Measurements from ENCODE around the gene VTI1A.

The VTI1A gene

GRCh38 chr10:112622786-112623185 is 175.8 kb downstream of the VTI1A start:
- no peaks in the 10 kb centered on the region for H3K4me1 Mint-ChIP-seq (ENCODE audit: low read depth)
- no peak overlapping the region for H3K27ac Mint-ChIP-seq
- no peaks in the 10 kb centered on the region for H3K27me3 Mint-ChIP-seq
- no peak overlapping the region for H3K4me3 Mint-ChIP-seq
- H3K36me3 Mint-ChIP-seq (ENCODE audit: low read depth) = peaks cover 15% of the 10 kb centered on the region
- no peaks in the 10 kb centered on the region for H3K9me3 Mint-ChIP-seq

- no peaks in the 10 kb centered on the region for H3K27me3 Mint-ChIP-seq
- H3K4me1 Mint-ChIP-seq (ENCODE audit: low read depth) = no peaks in the 10 kb centered on the region
- no peak overlapping the region for H3K4me3 Mint-ChIP-seq
- H3K36me3 Mint-ChIP-seq (ENCODE audit: low read depth) = peaks cover 10% of the 10 kb centered on the region
- no peak overlapping the region for H3K27ac Mint-ChIP-seq
- H3K9me3 Mint-ChIP-seq = no peaks in the 10 kb centered on the region
These were observed 177.6 kb downstream of the VTI1A start for GRCh38 chr10:112624546-112625048.

GRCh38 chr10:112628951-112629609 is 182.1 kb downstream of the VTI1A start:
- Mint-ChIP-seq H3K4me1 (ENCODE audit: low read depth) (no peaks in the 10 kb centered on the region), H3K4me3 (no peak overlapping the region), H3K27me3 (no peaks in the 10 kb centered on the region), H3K9me3 (no peaks in the 10 kb centered on the region), H3K36me3 (ENCODE audit: low read depth) (peaks cover 10% of the 10 kb centered on the region), H3K27ac (no peak overlapping the region)

- no peak overlapping the region for H3K27ac Mint-ChIP-seq
- no peaks in the 10 kb centered on the region for H3K27me3 Mint-ChIP-seq
- H3K4me3 Mint-ChIP-seq = no peak overlapping the region
- no peaks in the 10 kb centered on the region for H3K4me1 Mint-ChIP-seq (ENCODE audit: low read depth)
- H3K9me3 Mint-ChIP-seq = no peaks in the 10 kb centered on the region
- peaks cover 14% of the 10 kb centered on the region for H3K36me3 Mint-ChIP-seq (ENCODE audit: low read depth)
These were observed 184.7 kb downstream of the VTI1A start for GRCh38 chr10:112631501-112632400.

GRCh38 chr10:112634096-112634830 is 187.2 kb downstream of the VTI1A start:
- H3K9me3 Mint-ChIP-seq = no peaks in the 10 kb centered on the region

GRCh38 chr10:112637901-112638300 is 190.9 kb downstream of the VTI1A start:
- Mint-ChIP-seq H3K9me3 (no peaks in the 10 kb centered on the region), H3K4me1 (ENCODE audit: low read depth) (no peaks in the 10 kb centered on the region), H3K4me3 (no peak overlapping the region), H3K27ac (no peak overlapping the region), H3K27me3 (no peaks in the 10 kb centered on the region), H3K36me3 (ENCODE audit: low read depth) (peaks cover 4% of the 10 kb centered on the region)

More at GRCh38 chr10:112634096-112634830, 187.2 kb downstream of the VTI1A start:
- Mint-ChIP-seq H3K27me3 (no peaks in the 10 kb centered on the region), H3K4me3 (no peak overlapping the region), H3K36me3 (ENCODE audit: low read depth) (peaks cover 9% of the 10 kb centered on the region), H3K27ac (no peak overlapping the region), H3K4me1 (ENCODE audit: low read depth) (no peaks in the 10 kb centered on the region)

GRCh38 chr10:112639298-112639697 is 192.3 kb downstream of the VTI1A start:
- H3K9me3 Mint-ChIP-seq = no peaks in the 10 kb centered on the region
- H3K36me3 Mint-ChIP-seq (ENCODE audit: low read depth) = peaks cover 9% of the 10 kb centered on the region
- H3K27me3 Mint-ChIP-seq = no peaks in the 10 kb centered on the region
- H3K27ac Mint-ChIP-seq = no peak overlapping the region
- no peak overlapping the region for H3K4me3 Mint-ChIP-seq
- no peaks in the 10 kb centered on the region for H3K4me1 Mint-ChIP-seq (ENCODE audit: low read depth)

- H3K36me3 Mint-ChIP-seq (ENCODE audit: low read depth) = peaks cover 5% of the 10 kb centered on the region
- H3K4me1 Mint-ChIP-seq (ENCODE audit: low read depth) = no peaks in the 10 kb centered on the region
- no peak overlapping the region for H3K27ac Mint-ChIP-seq
- H3K4me3 Mint-ChIP-seq = no peak overlapping the region
- no peaks in the 10 kb centered on the region for H3K9me3 Mint-ChIP-seq
- H3K27me3 Mint-ChIP-seq = no peaks in the 10 kb centered on the region
These were observed 193.6 kb downstream of the VTI1A start for GRCh38 chr10:112640638-112641037.

- Mint-ChIP-seq H3K4me1 (ENCODE audit: low read depth) (no peaks in the 10 kb centered on the region), H3K36me3 (ENCODE audit: low read depth) (peaks cover 5% of the 10 kb centered on the region), H3K27ac (no peak overlapping the region), H3K9me3 (no peaks in the 10 kb centered on the region), H3K4me3 (no peak overlapping the region), H3K27me3 (no peaks in the 10 kb centered on the region)
These were observed 196.7 kb downstream of the VTI1A start for GRCh38 chr10:112643600-112644264.

- Mint-ChIP-seq H3K27me3 (no peaks in the 10 kb centered on the region), H3K27ac (no peak overlapping the region), H3K4me1 (ENCODE audit: low read depth) (no peaks in the 10 kb centered on the region), H3K4me3 (no peak overlapping the region), H3K36me3 (ENCODE audit: low read depth) (peaks cover 5% of the 10 kb centered on the region), H3K9me3 (no peaks in the 10 kb centered on the region)
These were observed 197.2 kb downstream of the VTI1A start for GRCh38 chr10:112644265-112644645.

GRCh38 chr10:112649006-112649821 is 202.2 kb downstream of the VTI1A start:
- Mint-ChIP-seq H3K27me3 (no peaks in the 10 kb centered on the region), H3K9me3 (no peaks in the 10 kb centered on the region), H3K4me3 (no peak overlapping the region), H3K4me1 (ENCODE audit: low read depth) (no peaks in the 10 kb centered on the region), H3K27ac (no peak overlapping the region), H3K36me3 (ENCODE audit: low read depth) (peaks cover 4% of the 10 kb centered on the region)

- no peak overlapping the region for H3K4me3 Mint-ChIP-seq
- H3K27me3 Mint-ChIP-seq = no peaks in the 10 kb centered on the region
- H3K27ac Mint-ChIP-seq = no peak overlapping the region
- peaks cover 4% of the 10 kb centered on the region for H3K36me3 Mint-ChIP-seq (ENCODE audit: low read depth)
- H3K9me3 Mint-ChIP-seq = no peaks in the 10 kb centered on the region
- H3K4me1 Mint-ChIP-seq (ENCODE audit: low read depth) = no peaks in the 10 kb centered on the region
These were observed 202.8 kb downstream of the VTI1A start for GRCh38 chr10:112649822-112650152.

- Mint-ChIP-seq H3K36me3 (ENCODE audit: low read depth) (peaks cover 4% of the 10 kb centered on the region), H3K27me3 (no peaks in the 10 kb centered on the region), H3K4me3 (no peak overlapping the region), H3K4me1 (ENCODE audit: low read depth) (no peaks in the 10 kb centered on the region), H3K9me3 (no peaks in the 10 kb centered on the region), H3K27ac (no peak overlapping the region)
These were observed 203.6 kb downstream of the VTI1A start for GRCh38 chr10:112650588-112651030.

- H3K27ac Mint-ChIP-seq = no peak overlapping the region
- H3K4me1 Mint-ChIP-seq (ENCODE audit: low read depth) = no peaks in the 10 kb centered on the region
- H3K27me3 Mint-ChIP-seq = no peaks in the 10 kb centered on the region
- H3K4me3 Mint-ChIP-seq = no peak overlapping the region
- peaks cover 4% of the 10 kb centered on the region for H3K36me3 Mint-ChIP-seq (ENCODE audit: low read depth)
- no peaks in the 10 kb centered on the region for H3K9me3 Mint-ChIP-seq
These were observed 206.2 kb downstream of the VTI1A start for GRCh38 chr10:112653215-112653614.

All from stimulated activated naive CD8-positive, alpha-beta T cell treated with anti-CD3 and anti-CD28 coated beads, Interleukin-15, Interleukin-2, amounts not matched to agents 100 ng/mL and 50 ng/mL, for 24 hours (primary cell).